Measurements from ENCODE around the gene PIP4K2A.

Gene PIP4K2A

GRCh38 chr10:22682237-22683139 lies 31.9 kb downstream of the PIP4K2A start:
- Mint-ChIP-seq H3K4me1 (peaks cover 36% of the 10 kb centered on the region), H3K27ac (no peak overlapping the region), H3K4me3 (no peak overlapping the region), H3K36me3 (ENCODE audit: low read depth) (peaks cover 8% of the 10 kb centered on the region), H3K9me3 (peaks cover 7% of the 10 kb centered on the region), H3K27me3 (ENCODE audit: low read depth, poor library complexity) (no peaks in the 10 kb centered on the region)
- no peak for TF ChIP-seq CTCF (IDR thresholded peaks at IDR 0.05)
- no peak for DNase-seq

GRCh38 chr10:22681783-22682183 lies 32.6 kb downstream of the PIP4K2A start:
- H3K9me3 Mint-ChIP-seq = peaks cover under 1% of the 10 kb centered on the region
- no peak for DNase-seq
- H3K4me1 Mint-ChIP-seq = peaks cover 36% of the 10 kb centered on the region
- H3K27ac Mint-ChIP-seq = no peak overlapping the region
- H3K36me3 Mint-ChIP-seq (ENCODE audit: low read depth) = peaks cover 1% of the 10 kb centered on the region
- no peak overlapping the region for H3K4me3 Mint-ChIP-seq
- no peak for TF ChIP-seq CTCF (IDR thresholded peaks at IDR 0.05)
- H3K27me3 Mint-ChIP-seq (ENCODE audit: low read depth, poor library complexity) = no peaks in the 10 kb centered on the region

GRCh38 chr10:22681301-22681700 lies 33.1 kb downstream of the PIP4K2A start:
- H3K4me3 Mint-ChIP-seq = no peak overlapping the region
- TF ChIP-seq CTCF (IDR thresholded peaks at IDR 0.05) = no peak
- H3K9me3 Mint-ChIP-seq = no peaks in the 10 kb centered on the region
- H3K4me1 Mint-ChIP-seq = peaks cover 36% of the 10 kb centered on the region
- DNase-seq = no peak
- H3K27ac Mint-ChIP-seq = no peak overlapping the region
- H3K36me3 Mint-ChIP-seq (ENCODE audit: low read depth) = no peaks in the 10 kb centered on the region
- H3K27me3 Mint-ChIP-seq (ENCODE audit: low read depth, poor library complexity) = no peaks in the 10 kb centered on the region

DNA sequence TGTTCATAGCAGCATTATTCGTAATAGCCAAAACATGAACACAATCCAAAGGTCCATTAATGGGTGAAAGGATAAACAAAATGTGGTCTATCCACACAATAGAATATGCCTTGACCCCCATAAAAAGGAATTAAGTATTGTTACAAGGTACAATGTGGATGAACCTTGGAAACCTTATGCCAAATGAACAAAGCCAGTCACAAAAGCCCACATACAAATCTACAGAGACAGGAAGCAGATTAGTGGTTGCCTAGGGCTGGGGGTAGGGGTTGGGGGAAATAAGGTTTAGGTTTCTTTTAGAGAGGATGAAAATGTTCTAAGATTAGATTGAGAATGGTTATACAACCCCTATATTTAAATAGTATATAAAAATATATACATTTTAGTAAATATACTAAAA lies 34.8 kb downstream of the PIP4K2A start:
- Mint-ChIP-seq H3K36me3 (ENCODE audit: low read depth) (no peaks in the 10 kb centered on the region), H3K4me1 (peaks cover 43% of the 10 kb centered on the region), H3K4me3 (no peak overlapping the region), H3K27me3 (ENCODE audit: low read depth, poor library complexity) (no peaks in the 10 kb centered on the region), H3K9me3 (no peaks in the 10 kb centered on the region), H3K27ac (peak overlapping the region; percentile 43)
- DNase-seq = no peak
- no peak for TF ChIP-seq CTCF (IDR thresholded peaks at IDR 0.05)

GRCh38 chr10:22677333-22677732 lies 37.0 kb downstream of the PIP4K2A start:
- Mint-ChIP-seq H3K36me3 (ENCODE audit: low read depth) (no peaks in the 10 kb centered on the region), H3K9me3 (no peaks in the 10 kb centered on the region), H3K27me3 (ENCODE audit: low read depth, poor library complexity) (no peaks in the 10 kb centered on the region), H3K4me1 (peaks cover 39% of the 10 kb centered on the region), H3K27ac (peak overlapping the region; percentile 31), H3K4me3 (no peak overlapping the region)
- TF ChIP-seq CTCF (IDR thresholded peaks at IDR 0.05) = no peak
- DNase-seq = no peak

GRCh38 chr10:22676435-22676834 lies 37.9 kb downstream of the PIP4K2A start:
- H3K27ac Mint-ChIP-seq = peak overlapping the region; percentile 13
- H3K27me3 Mint-ChIP-seq (ENCODE audit: low read depth, poor library complexity) = no peaks in the 10 kb centered on the region
- peaks cover 42% of the 10 kb centered on the region for H3K4me1 Mint-ChIP-seq
- no peak for TF ChIP-seq CTCF (IDR thresholded peaks at IDR 0.05)
- no peak overlapping the region for H3K4me3 Mint-ChIP-seq
- DNase-seq = no peak
- no peaks in the 10 kb centered on the region for H3K36me3 Mint-ChIP-seq (ENCODE audit: low read depth)
- H3K9me3 Mint-ChIP-seq = no peaks in the 10 kb centered on the region

All from nephron progenitor cell (in vitro differentiated cells).